Measurements from ENCODE around the gene LRRC7.

DNA sequence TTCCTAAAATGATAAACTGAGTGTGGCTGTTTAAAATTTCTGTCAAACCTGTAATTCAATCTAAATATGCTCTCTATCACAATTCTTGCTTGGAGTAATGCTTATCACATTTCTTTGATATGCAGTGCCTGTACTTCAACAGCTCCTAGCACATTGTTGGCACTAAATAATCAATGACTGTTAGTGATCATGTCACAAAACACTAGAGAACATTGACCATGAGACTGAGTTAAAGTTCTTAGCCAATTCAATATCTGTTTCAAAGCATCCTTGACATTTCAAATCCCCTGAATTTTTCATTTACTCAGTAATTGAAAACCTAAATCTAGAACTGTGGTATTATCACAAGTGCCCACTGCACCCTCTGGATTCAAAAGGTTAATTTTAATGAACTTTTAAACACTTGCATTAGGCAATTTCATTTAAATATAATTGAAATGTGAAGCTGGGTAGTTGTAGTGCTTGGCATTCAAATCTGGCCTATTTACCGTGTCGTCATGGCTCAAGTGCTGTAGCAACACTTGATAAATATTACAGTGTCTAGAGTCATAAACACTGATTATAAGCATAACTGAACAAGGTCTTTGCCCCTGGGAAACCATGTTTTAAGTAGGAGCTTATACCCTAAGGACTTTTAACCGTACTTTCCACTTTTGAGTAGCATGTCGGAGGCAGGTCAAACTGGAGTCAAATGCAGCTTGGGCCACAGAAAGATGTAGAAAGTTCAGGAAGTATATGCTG is 143.6 kb downstream of the LRRC7 start:
- TF ChIP-seq NBN (conservative IDR thresholded peaks at IDR 0.05) (no peak), POLR2A (IDR thresholded peaks at IDR 0.05; ENCODE audit: insufficient read depth in 1 of 2, low read depth in 2 of 2, low read length in 2 of 2) (no peak), HCFC1 (IDR thresholded peaks at IDR 0.05; ENCODE audit: low read depth, low read length) (no peak), HIVEP1 (CRISPR knock-in tag; IDR thresholded peaks at IDR 0.05) (no peak), FOXJ3 (CRISPR knock-in tag; IDR thresholded peaks at IDR 0.05; ENCODE audit: borderline replicate concordance) (no peak)
- TF ChIP-seq, protein P1, sequence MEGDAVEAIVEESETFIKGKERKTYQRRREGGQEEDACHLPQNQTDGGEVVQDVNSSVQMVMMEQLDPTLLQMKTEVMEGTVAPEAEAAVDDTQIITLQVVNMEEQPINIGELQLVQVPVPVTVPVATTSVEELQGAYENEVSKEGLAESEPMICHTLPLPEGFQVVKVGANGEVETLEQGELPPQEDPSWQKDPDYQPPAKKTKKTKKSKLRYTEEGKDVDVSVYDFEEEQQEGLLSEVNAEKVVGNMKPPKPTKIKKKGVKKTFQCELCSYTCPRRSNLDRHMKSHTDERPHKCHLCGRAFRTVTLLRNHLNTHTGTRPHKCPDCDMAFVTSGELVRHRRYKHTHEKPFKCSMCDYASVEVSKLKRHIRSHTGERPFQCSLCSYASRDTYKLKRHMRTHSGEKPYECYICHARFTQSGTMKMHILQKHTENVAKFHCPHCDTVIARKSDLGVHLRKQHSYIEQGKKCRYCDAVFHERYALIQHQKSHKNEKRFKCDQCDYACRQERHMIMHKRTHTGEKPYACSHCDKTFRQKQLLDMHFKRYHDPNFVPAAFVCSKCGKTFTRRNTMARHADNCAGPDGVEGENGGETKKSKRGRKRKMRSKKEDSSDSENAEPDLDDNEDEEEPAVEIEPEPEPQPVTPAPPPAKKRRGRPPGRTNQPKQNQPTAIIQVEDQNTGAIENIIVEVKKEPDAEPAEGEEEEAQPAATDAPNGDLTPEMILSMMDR (CRISPR knock-in tag; IDR thresholded peaks at IDR 0.05), result no peak
- TF ChIP-seq, protein P2, sequence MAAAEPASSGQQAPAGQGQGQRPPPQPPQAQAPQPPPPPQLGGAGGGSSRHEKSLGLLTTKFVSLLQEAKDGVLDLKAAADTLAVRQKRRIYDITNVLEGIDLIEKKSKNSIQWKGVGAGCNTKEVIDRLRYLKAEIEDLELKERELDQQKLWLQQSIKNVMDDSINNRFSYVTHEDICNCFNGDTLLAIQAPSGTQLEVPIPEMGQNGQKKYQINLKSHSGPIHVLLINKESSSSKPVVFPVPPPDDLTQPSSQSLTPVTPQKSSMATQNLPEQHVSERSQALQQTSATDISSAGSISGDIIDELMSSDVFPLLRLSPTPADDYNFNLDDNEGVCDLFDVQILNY (CRISPR knock-in tag; conservative IDR thresholded peaks at IDR 0.05), result no peak

Data from HepG2 (cell line).